Measurements from ENCODE around the gene KNL1. TPM values are rescaled to one million over a fixed set of nuclear protein-coding genes. Genes with fewer than 3 reads are reported as not detected.

The KNL1 gene
- total and polyA plus RNA-seq, 2 of the 8 experiments (the other 6 are each of a cell fraction or from before 2014, with no cell fraction given), result 4.4 to 22.5 TPM

DNA sequence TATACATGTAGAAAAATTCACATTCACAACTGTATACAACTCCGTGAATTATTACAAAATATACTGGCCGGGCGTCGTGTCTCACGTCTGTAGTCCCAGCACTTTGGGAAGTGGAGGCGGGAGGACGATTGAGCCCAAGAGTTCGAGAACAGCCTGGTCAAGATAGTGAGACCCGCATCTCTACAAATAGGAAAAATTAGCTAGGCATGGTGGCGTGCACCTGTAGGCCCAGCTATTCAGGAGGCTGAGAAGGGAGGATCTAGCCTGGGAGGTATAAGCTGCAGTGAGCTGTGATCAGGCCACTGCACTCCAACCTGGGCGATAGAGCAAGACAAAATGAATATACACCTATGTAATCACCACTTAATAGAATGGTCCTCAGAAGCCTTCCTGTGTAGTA, 102.2 kb downstream of the KNL1 start:
- Histone ChIP-seq H3K18ac (ENCODE audit: extremely low read depth, low read length) (no peak overlapping the region), H3K23me2 (ENCODE audit: low read depth, low read length) (peaks cover 5% of the 10 kb centered on the region), H3K27me3 (replicated peaks in 1 of 4; ENCODE audit: control insufficient read depth in 3 of 4, extremely low read depth in 1 of 4, insufficient read depth in 3 of 4, low read length in 3 of 4) (no peaks in the 10 kb centered on the region), H3K56ac (replicated peaks; ENCODE audit: insufficient read length, low read depth, low read length) (no peak overlapping the region), H2AK5ac (ENCODE audit: low read depth, low read length) (no peak overlapping the region), H2BK12ac (ENCODE audit: low read depth, low read length) (no peak overlapping the region), H3K23ac (ENCODE audit: insufficient read length) (no peak overlapping the region), H4K8ac (ENCODE audit: extremely low read depth, insufficient read depth, low read length) (peak overlapping the region; percentile 57), H4K91ac (replicated peaks; ENCODE audit: insufficient read length, low read length) (no peak overlapping the region), H3K27ac (ENCODE audit: low read depth, low read length) (no peak overlapping the region), H4K5ac (ENCODE audit: insufficient read length, low read depth, low read length) (no peak overlapping the region), H3K4ac (replicated peaks; ENCODE audit: insufficient read length, low read depth, low read length) (no peak overlapping the region), H2BK20ac (ENCODE audit: low read length) (no peak overlapping the region), H2BK5ac (ENCODE audit: low read depth, low read length) (no peak overlapping the region), H3K14ac (ENCODE audit: insufficient read length) (no peak overlapping the region), H3K9me3 (ENCODE audit: insufficient read depth in 2 of 2, low read depth in 1 of 2, low read length in 1 of 2) (no peaks in the 10 kb centered on the region), H2AFZ (ENCODE audit: low read length) (no peak overlapping the region), H2BK15ac (ENCODE audit: low read length) (no peak overlapping the region), H2BK120ac (replicated peaks; ENCODE audit: low read depth, low read length) (no peak overlapping the region), H3K79me1 (ENCODE audit: low read depth, low read length) (peaks cover 4% of the 10 kb centered on the region; the same call in 1 of the 2 replicates), H3K9ac (replicated peaks in 1 of 4; ENCODE audit: extremely low read depth in 1 of 4, low read depth in 3 of 4, low read length in 3 of 4) (no peak overlapping the region), H3K79me2 (ENCODE audit: control insufficient read depth in 1 of 2, insufficient read depth in 2 of 2, low read length in 2 of 2) (peaks cover 0 to 16% of the 10 kb centered on the region in 2 experiments; a peak in 2 of 4 replicates), H3K4me2 (ENCODE audit: insufficient read depth in 1 of 2, low read depth in 2 of 2, low read length in 2 of 2) (peak overlapping the region; percentile 68 to 94), H4K20me1 (replicated peaks in 1 of 2; ENCODE audit: control insufficient read depth in 1 of 2, insufficient read depth in 2 of 2, low read length in 2 of 2) (peaks cover 2 to 4% of the 10 kb centered on the region in 2 experiments), H3K4me3 (ENCODE audit: extremely low read depth in 1 of 4, insufficient read depth in 2 of 4, low read depth in 3 of 4, low read length in 4 of 4) (peak overlapping the region; percentile 24 to 96 (median 68); a peak in 6 of 8 replicates), H3K4me1 (replicated peaks in 1 of 4; ENCODE audit: control insufficient read depth in 3 of 4, insufficient read depth in 4 of 4, low read length in 3 of 4) (peaks cover 0 to 3% (median 1%) of the 10 kb centered on the region in 4 experiments; a peak in 1 of 7 replicates), H3K36me3 (ENCODE audit: control insufficient read depth in 2 of 4, insufficient read depth in 4 of 4, low read length in 3 of 4) (peaks cover 9 to 24% (median 19%) of the 10 kb centered on the region in 4 experiments)
- CTCF ChIA-PET (ENCODE audit: partially characterized antibody), result interaction anchor here (0.9 to 2.1 kb wide), 4 partner anchors 43 to 245 kb away, joined by 3 to 7 read pairs (median 6); no protein-coding TSS in a partner anchor
- TF ChIP-seq SP2 (IDR thresholded peaks at IDR 0.05; ENCODE audit: low read length) (no peak), SAP30 (IDR thresholded peaks at IDR 0.05; ENCODE audit: insufficient read depth, insufficient replicate concordance, low read length) (no peak), EGR1 (IDR thresholded peaks at IDR 0.05; ENCODE audit: borderline replicate concordance, low read depth, low read length) (no peak), KDM1A (IDR thresholded peaks at IDR 0.05; ENCODE audit: borderline replicate concordance, low read length) (no peak), TBP (IDR thresholded peaks at IDR 0.05; ENCODE audit: low read depth, low read length) (no peak), SIX5 (IDR thresholded peaks at IDR 0.05; ENCODE audit: low read depth, low read length) (no peak), MAFK (IDR thresholded peaks at IDR 0.05; ENCODE audit: low read depth, low read length) (no peak), CEBPB (IDR thresholded peaks at IDR 0.05; ENCODE audit: low read depth, low read length) (no peak), KDM5A (IDR thresholded peaks at IDR 0.05; ENCODE audit: low read length) (no peak), CHD1 (IDR thresholded peaks at IDR 0.05; ENCODE audit: low read depth, low read length) (no peak)
- TF ChIP-seq, protein P1, sequence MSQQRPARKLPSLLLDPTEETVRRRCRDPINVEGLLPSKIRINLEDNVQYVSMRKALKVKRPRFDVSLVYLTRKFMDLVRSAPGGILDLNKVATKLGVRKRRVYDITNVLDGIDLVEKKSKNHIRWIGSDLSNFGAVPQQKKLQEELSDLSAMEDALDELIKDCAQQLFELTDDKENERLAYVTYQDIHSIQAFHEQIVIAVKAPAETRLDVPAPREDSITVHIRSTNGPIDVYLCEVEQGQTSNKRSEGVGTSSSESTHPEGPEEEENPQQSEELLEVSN (IDR thresholded peaks at IDR 0.05), result no peak
- TF ChIP-seq, protein P2, sequence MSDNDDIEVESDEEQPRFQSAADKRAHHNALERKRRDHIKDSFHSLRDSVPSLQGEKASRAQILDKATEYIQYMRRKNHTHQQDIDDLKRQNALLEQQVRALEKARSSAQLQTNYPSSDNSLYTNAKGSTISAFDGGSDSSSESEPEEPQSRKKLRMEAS (IDR thresholded peaks at IDR 0.05), result no peak
- 91% methylated on average over 11 of the region's 11 CpGs; no CpG with 5 or more reads in 1 of the 2 experiments for WGBS, 2 experiments (ENCODE audit: extremely low coverage in 1 of 2, insufficient coverage in 1 of 2, insufficient read length in 1 of 2, insufficient replicate concordance in 2 of 2, low coverage in 1 of 2, low lambda C conversion rate in 2 of 2, missing lambda C conversion rate in 1 of 2)
- no peak for FAIRE-seq
- DNase-seq (ENCODE audit: low read depth in 1 of 2, low spot score in 2 of 2), result no peak
- POLR2A ChIA-PET (ENCODE audit: partially characterized antibody), result interaction anchor here (0.8 kb wide), 1 partner anchor 12 kb away, joined by 3 read pairs; no protein-coding TSS in a partner anchor

Data from H1 (cell line).